ENCODE measurements around the gene ITGAX.

- no peak for TF ChIP-seq CTCF (IDR thresholded peaks at IDR 0.05)
- no peak for TF ChIP-seq POLR2AphosphoS5 (IDR thresholded peaks at IDR 0.05)
- TF ChIP-seq POLR2A (IDR thresholded peaks at IDR 0.05): no peak
- no peak for TF ChIP-seq EP300 (IDR thresholded peaks at IDR 0.05; ENCODE audit: low read depth)
These were observed 49.8 kb upstream of the ITGAX start for GRCh38 chr16:31305219-31305618.
